HG03469 (cell line): ENCODE results near the gene NHS.

ENCODE experiments used
- ATAC-seq: cut with Tn5 transposase; IDR thresholded peaks from one replicate; pipeline ENCODE4 v1.9.1; 2021; ENCODE audit warnings: mild to moderate bottlenecking, moderate library complexity, moderate number of reproducible peaks; ENCODE audit not compliant: unreplicated experiment

The NHS gene

GRCh38 chrX:17656035-17656418 is 281.0 kb downstream of the NHS start:
- ATAC-seq = no peak

GRCh38 chrX:17656556-17656955 is 281.6 kb downstream of the NHS start:
- ATAC-seq = no peak

- no peak for ATAC-seq
Observed at GRCh38 chrX:17662391-17662790, 287.4 kb downstream of the NHS start.

- ATAC-seq = no peak
Observed at GRCh38 chrX:17668929-17669328, 293.9 kb downstream of the NHS start.

GRCh38 chrX:17669458-17669857 is 294.5 kb downstream of the NHS start:
- ATAC-seq = no peak

GRCh38 chrX:17669891-17670290 is 294.9 kb downstream of the NHS start:
- no peak for ATAC-seq

- no peak for ATAC-seq
Observed at GRCh38 chrX:17670874-17671273, 295.9 kb downstream of the NHS start.

- no peak for ATAC-seq
Observed at GRCh38 chrX:17674601-17675000, 299.6 kb downstream of the NHS start.

GRCh38 chrX:17679261-17679660 is 304.3 kb downstream of the NHS start:
- ATAC-seq = no peak

- no peak for ATAC-seq
Observed at GRCh38 chrX:17679820-17680219, 304.8 kb downstream of the NHS start.

- no peak for ATAC-seq
Observed at GRCh38 chrX:17680732-17681413, 305.9 kb downstream of the NHS start.

GRCh38 chrX:17682259-17682658 is 307.3 kb downstream of the NHS start:
- no peak for ATAC-seq

- ATAC-seq = no peak
Observed at GRCh38 chrX:17685026-17685425, 310.0 kb downstream of the NHS start.

- ATAC-seq = no peak
Observed at GRCh38 chrX:17687648-17688047, 312.6 kb downstream of the NHS start.

GRCh38 chrX:17689971-17690409 is 315.0 kb downstream of the NHS start:
- no peak for ATAC-seq

GRCh38 chrX:17692709-17693346 is 317.8 kb downstream of the NHS start:
- no peak for ATAC-seq

GRCh38 chrX:17697191-17697590 is 322.2 kb downstream of the NHS start:
- ATAC-seq = no peak

- no peak for ATAC-seq
Observed at GRCh38 chrX:17700976-17701375, 326.0 kb downstream of the NHS start.

- ATAC-seq = no peak
Observed at GRCh38 chrX:17703201-17703600, 328.2 kb downstream of the NHS start.

GRCh38 chrX:17705211-17705610 is 330.2 kb downstream of the NHS start:
- ATAC-seq = no peak

- ATAC-seq = no peak
Observed at GRCh38 chrX:17706676-17707075, 331.7 kb downstream of the NHS start.

- no peak for ATAC-seq
Observed at GRCh38 chrX:17707731-17708130, 332.7 kb downstream of the NHS start.

- ATAC-seq = no peak
Observed at GRCh38 chrX:17710871-17711301, 335.9 kb downstream of the NHS start.
